GM12891 (cell line): Measurements from ENCODE around the gene TTLL3.

ENCODE experiments used
- PAX5 ChIP-seq: IDR thresholded peaks from 2 replicates; pipeline ENCODE4 v1.6.1; 2011; ENCODE audit warnings: low read length, moderate library complexity, mild to moderate bottlenecking; ENCODE audit not compliant: insufficient read depth, severe bottlenecking
- POLR2A ChIP-seq: IDR thresholded peaks from 2 replicates; pipeline ENCODE4 v1.6.1; 2011; ENCODE audit warnings: low read depth, low read length, control low read depth
- POLR2AphosphoS5 ChIP-seq: IDR thresholded peaks from 2 replicates; pipeline ENCODE4 v1.6.1; 2011; ENCODE audit warnings: low read depth, low read length, control low read depth
- POU2F2 ChIP-seq: IDR thresholded peaks from 2 replicates; pipeline ENCODE4 v1.6.1; 2011; ENCODE audit warnings: low read depth, mild to moderate bottlenecking, control low read depth, low read length, moderate library complexity
- SPI1 ChIP-seq: IDR thresholded peaks from 2 replicates; pipeline ENCODE4 v1.6.1; 2011; ENCODE audit warnings: low read depth, low read length, control low read depth
- TAF1 ChIP-seq: IDR thresholded peaks from 2 replicates; pipeline ENCODE4 v1.6.1; 2011; ENCODE audit warnings: low read depth, low read length, control low read depth

DNA sequence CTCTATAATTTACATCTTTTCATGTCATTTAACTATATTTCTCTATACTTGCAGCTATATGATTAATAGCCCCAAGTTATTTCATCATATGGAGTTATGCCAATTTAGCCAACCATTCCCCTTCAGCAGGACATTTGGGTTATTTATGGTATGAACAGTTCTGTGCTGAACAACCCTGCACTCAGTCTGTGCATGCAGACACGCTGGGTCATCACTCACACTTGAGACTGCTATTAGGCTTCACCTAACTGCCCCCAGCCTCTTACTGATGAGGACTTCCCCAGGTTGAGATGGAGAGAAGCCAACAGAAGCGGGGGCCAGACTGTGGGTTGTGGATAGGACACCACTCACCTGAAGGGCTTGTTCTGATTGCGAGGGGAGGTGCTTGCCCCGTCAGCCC lies 25.1 kb upstream of the TTLL3 start:
- no peak for TF ChIP-seq POLR2AphosphoS5
- no peak for TF ChIP-seq POLR2A
- no peak for TF ChIP-seq TAF1
- no peak for TF ChIP-seq SPI1
- no peak for TF ChIP-seq POU2F2
- TF ChIP-seq PAX5: no peak
